Mucosa of rectum (tissue), 2 donors: Measurements from ENCODE around the gene TM4SF5.

Experiments
- H3K27ac ChIP-seq, 2 donors: one replicate each; pipeline ENCODE4 v1.7.0; 2013; ENCODE audit warnings: inconsistent platforms in 2 of 2, low read depth in 2 of 2, low read length in 2 of 2
- H3K27me3 ChIP-seq, 2 donors: one replicate each; pipeline ENCODE4 v1.7.0; 2013; ENCODE audit warnings: low read length in 2 of 2; ENCODE audit not compliant: control insufficient read depth in 2 of 2, insufficient read depth in 2 of 2
- H3K36me3 ChIP-seq, 2 donors: one replicate each; pipeline ENCODE4 v1.7.0; 2013; ENCODE audit warnings: low read length in 2 of 2; ENCODE audit not compliant: control insufficient read depth in 2 of 2, insufficient read depth in 2 of 2
- H3K4me1 ChIP-seq, 2 donors: one replicate each; pipeline ENCODE4 v1.7.0; 2013; ENCODE audit warnings: low read length in 2 of 2, mild to moderate bottlenecking in 1 of 2; ENCODE audit not compliant: control insufficient read depth in 2 of 2, insufficient read depth in 2 of 2
- H3K4me3 ChIP-seq, 2 donors: one replicate each; pipeline ENCODE4 v1.7.0; 2013; ENCODE audit warnings: low read length in 2 of 2
- H3K9ac ChIP-seq, 2 donors: one replicate each; pipeline ENCODE4 v1.7.0; 2013; ENCODE audit warnings: low read length in 2 of 2, low read depth in 1 of 2, mild to moderate bottlenecking in 1 of 2
- H3K9me3 ChIP-seq, 2 donors: one replicate each; pipeline ENCODE4 v1.7.0; 2013; ENCODE audit warnings: low read length in 2 of 2; ENCODE audit not compliant: control insufficient read depth in 2 of 2
- donor health status: healthy.
- donor health status: Normal muscosa, but diverticular disease.

TM4SF5 gene

DNA sequence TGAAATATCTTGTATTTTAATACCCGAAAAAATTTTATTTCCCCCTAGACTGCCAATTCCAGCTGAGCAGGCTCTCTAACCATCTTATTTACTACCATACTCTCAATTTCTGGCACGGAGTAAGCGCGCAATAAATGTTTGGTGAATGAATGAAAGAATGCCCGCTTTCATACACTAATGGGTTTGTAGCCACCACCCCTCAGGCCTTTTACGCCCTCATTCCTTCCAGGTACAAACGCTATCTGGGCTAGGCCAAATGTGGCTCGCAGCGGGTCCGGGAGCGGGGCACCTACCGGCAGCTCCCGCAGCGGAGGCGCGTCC lies 34.7 kb downstream of the TM4SF5 start:
- Histone ChIP-seq H3K4me3 (peak overlapping the region; percentile 76 to 85), H3K27me3 (no peaks in the 10 kb centered on the region), H3K36me3 (peaks cover 0 to 5% of the 10 kb centered on the region in 2 donors), H3K27ac (no peak overlapping the region), H3K4me1 (peaks cover 10% of the 10 kb centered on the region in 2 donors), H3K9me3 (no peaks in the 10 kb centered on the region), H3K9ac (peak overlapping the region; percentile 58 to 63)

DNA sequence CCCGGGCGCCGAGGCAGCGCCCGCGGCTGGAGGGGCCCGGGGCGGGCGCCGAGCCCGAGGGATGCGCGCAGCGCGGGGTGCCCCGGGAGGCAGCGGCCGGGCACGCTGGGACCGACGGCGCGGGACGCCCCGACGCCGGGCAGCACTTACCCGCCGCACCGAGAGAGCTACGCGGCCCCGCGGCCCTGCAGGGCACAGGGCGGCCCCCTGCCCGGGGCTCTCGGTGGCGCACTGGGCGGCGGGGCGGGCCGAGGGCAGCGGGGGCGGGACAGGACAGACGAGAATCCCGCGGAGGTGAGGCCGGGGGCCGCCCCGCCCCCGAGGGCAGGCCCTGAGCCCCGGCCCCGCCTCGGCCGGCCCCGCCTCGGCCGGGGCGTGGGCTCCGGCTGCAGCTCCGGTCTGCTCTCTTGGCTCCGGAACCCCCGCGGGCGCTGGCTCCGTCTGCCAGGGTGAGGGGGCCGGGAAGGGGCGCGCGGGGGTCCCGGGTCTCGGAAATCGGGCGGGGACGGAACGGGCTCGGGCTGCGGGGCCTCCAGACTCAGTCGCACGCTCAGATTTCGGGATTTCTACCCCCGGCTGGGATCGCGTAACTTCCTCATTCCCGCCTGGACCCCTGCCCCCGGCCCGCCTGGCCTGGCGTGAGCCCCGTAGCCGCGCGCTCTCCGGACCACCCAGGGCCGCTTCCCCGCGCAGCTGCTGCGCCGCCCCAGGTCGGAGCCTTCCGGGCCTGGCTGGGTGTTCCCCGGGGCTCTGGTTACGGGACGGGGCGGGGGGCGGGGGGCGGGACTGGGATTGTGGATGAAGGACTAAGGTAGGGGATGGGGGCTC lies 35.3 kb downstream of the TM4SF5 start, which contains the start of gene PLD2:
Gene PLD2, plus strand, starts transcription at position 376 of the 828 bp plus-strand sequence. CDS start 621 bp downstream, outside the sequence.
- peaks cover 0 to 7% of the 10 kb centered on the region in 2 donors for H3K36me3 ChIP-seq
- no peaks in the 10 kb centered on the region for H3K27me3 ChIP-seq
- H3K9ac ChIP-seq = peak within 1 kb of the TSS; percentile 58 to 73
- peaks cover 10% of the 10 kb centered on the region in 2 donors for H3K4me1 ChIP-seq
- peak within 1 kb of the TSS; percentile 76 to 85 for H3K4me3 ChIP-seq
- no peaks in the 10 kb centered on the region for H3K9me3 ChIP-seq
- H3K27ac ChIP-seq = peak within 1 kb of the TSS in 1 of 2 donors; percentile 52

DNA sequence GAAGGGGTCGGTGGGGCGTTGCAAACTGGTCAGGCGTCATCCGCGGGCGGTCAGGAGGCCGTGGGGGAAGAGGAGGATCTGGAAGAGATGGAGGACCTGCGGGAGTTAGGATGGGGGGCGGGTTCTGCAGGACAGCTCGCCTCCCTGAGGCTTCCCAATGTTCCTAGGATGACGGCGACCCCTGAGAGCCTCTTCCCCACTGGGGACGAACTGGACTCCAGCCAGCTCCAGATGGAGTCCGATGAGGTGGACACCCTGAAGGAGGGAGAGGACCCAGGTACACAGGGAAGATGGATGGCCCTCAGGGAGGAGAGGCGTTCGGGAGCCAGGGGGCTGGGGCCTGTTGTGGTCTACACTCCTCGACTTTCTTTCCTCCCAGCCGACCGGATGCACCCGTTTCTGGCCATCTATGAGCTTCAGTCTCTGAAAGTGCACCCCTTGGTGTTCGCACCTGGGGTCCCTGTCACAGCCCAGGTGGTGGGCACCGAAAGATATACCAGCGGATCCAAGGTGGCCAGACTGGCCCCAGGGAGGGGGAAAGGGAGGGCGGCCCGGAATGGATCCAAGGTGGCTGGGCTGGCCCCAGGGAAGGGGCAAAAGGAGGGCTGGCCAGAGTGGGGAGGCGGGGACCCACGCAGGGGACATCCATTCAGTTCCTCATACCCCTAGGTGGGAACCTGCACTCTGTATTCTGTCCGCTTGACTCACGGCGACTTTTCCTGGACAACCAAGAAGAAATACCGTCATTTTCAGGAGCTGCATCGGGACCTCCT lies 36.1 kb downstream of the TM4SF5 start:
- no peak overlapping the region for H3K27ac ChIP-seq
- H3K4me1 ChIP-seq = peaks cover 10% of the 10 kb centered on the region in 2 donors
- H3K27me3 ChIP-seq = no peaks in the 10 kb centered on the region
- peaks cover 0 to 7% of the 10 kb centered on the region in 2 donors for H3K36me3 ChIP-seq
- H3K9ac ChIP-seq = peak overlapping the region in 1 of 2 donors; percentile 52
- peak overlapping the region; percentile 67 to 85 for H3K4me3 ChIP-seq
- no peaks in the 10 kb centered on the region for H3K9me3 ChIP-seq

DNA sequence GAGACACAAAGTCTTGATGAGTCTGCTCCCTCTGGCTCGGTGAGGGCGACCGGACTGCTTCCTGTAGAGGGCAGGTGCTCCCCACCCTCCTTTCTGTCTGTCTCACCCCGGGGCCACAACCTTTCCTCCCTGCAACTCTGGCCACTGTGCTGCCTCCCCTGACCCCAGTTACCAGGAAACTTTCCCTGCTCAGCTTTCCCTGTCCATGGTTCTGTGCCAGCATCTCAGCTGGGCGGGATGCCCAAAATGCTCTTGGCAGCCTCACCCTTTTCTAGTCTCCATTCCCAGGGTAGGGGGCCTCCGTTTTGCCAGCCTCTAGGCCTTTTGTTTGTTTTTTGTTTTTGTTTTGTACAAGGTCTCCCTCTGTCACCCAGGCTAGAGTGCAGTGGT lies 36.7 kb downstream of the TM4SF5 start:
- Histone ChIP-seq H3K4me1 (peaks cover 10% of the 10 kb centered on the region in 2 donors), H3K36me3 (peaks cover 0 to 7% of the 10 kb centered on the region in 2 donors), H3K9ac (no peak overlapping the region), H3K27ac (no peak overlapping the region), H3K9me3 (no peaks in the 10 kb centered on the region), H3K27me3 (no peaks in the 10 kb centered on the region), H3K4me3 (no peak overlapping the region)

DNA sequence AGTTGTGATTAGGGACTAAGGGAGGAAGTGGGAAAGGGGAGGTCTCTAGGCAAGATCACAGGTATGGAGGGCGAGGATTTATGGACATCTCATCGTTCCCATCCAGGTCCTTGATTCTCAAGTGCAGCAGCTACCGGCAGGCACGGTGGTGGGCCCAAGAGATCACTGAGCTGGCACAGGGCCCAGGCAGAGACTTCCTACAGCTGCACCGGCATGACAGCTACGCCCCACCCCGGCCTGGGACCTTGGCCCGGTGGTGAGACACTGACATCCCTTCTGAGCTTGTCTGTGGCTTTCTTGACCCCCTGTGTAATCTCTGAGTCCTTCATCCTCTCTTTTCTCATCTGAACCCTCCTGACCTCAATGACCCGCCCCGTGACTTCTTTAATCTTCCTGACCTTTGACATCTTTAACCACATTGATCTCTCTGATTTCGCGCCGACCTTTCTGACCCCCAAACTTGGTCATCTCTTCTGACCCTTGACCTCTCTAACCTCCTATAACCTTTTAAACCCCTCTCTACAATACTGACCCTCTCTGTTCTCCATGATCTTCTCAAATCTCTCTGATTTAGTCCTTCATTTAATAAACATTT lies 39.1 kb downstream of the TM4SF5 start:
- Histone ChIP-seq H3K27me3 (no peaks in the 10 kb centered on the region), H3K9ac (no peak overlapping the region), H3K27ac (no peak overlapping the region), H3K9me3 (no peaks in the 10 kb centered on the region), H3K36me3 (peaks cover 6 to 16% of the 10 kb centered on the region in 2 donors), H3K4me1 (peaks cover 10% of the 10 kb centered on the region in 2 donors), H3K4me3 (no peak overlapping the region)

DNA sequence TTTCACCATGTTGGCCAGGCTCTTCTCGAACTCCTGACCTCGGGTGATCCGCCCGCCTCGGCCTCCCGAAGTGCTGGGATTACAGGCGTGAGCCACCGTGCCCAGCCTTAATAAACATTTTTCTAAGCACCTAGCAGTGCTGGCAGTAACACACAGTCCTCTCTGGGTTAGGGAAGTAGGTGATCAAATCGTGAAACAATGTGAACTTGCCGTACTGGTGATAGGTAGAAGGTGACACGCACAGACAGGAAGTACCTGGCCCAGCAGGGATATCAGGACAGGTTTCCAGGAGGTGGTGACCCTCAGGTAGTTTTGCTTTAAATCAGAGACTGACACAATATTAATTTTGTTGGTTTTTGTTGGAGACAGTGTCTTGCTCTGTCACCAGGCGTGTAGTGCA lies 39.8 kb downstream of the TM4SF5 start:
- Histone ChIP-seq H3K27me3 (no peaks in the 10 kb centered on the region), H3K4me3 (no peak overlapping the region), H3K27ac (no peak overlapping the region), H3K9me3 (no peaks in the 10 kb centered on the region), H3K36me3 (peaks cover 6 to 17% of the 10 kb centered on the region in 2 donors), H3K9ac (no peak overlapping the region), H3K4me1 (peaks cover 6 to 8% of the 10 kb centered on the region in 2 donors)

DNA sequence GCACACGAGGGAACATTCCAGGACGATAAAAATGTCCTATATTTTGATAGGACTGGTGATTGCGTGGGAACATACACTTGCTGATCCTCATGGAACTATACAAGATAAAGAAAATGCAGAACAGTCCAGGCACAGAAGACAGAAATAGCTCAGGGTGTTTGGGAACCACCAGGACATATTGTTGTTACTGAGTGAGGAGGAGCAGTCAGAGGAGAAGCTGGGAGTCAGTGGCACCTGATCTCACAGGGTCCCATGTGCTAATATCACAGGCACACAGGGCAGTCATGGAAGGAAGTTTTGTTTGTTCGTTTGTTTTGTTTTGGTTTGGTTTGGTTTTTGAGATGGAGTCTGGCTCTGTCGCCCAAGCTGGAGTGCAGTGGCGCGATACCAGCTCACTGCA lies 41.0 kb downstream of the TM4SF5 start:
- H3K4me3 ChIP-seq = no peak overlapping the region
- H3K27me3 ChIP-seq = no peaks in the 10 kb centered on the region
- H3K9ac ChIP-seq = no peak overlapping the region
- peaks cover 11 to 21% of the 10 kb centered on the region in 2 donors for H3K36me3 ChIP-seq
- peaks cover 5% of the 10 kb centered on the region in 2 donors for H3K4me1 ChIP-seq
- H3K27ac ChIP-seq = no peak overlapping the region
- H3K9me3 ChIP-seq = no peaks in the 10 kb centered on the region

DNA sequence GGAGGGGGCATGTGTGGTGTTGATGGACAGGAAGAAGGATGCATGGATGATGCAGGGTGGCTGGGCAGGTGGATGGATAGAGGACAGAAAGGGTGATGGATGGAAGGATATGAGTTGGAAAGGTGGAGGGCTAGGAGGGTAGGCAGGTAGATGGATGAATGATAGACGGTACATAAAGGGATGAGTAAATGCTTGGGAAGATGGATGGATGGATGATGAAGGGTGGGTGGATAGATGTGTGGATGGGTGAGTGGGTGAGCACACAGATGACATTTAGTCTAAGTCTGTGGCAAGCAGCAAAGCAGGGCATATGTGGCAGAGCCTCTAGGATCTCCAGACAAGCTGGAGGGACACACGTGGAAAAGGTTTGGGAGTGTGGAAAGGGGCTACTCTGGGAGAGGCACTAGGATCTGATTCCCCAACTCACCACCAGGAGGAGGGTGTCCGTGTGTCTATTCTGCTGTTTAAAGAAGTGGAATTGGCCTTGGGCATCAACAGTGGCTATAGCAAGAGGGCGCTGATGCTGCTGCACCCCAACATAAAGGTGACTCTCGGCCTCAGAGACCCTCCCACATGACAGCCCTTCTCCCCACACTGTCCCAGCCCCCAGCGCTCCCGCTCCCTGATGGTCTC lies 43.5 kb downstream of the TM4SF5 start:
- H3K27ac ChIP-seq = no peak overlapping the region
- H3K9me3 ChIP-seq = no peaks in the 10 kb centered on the region
- peaks cover 16 to 25% of the 10 kb centered on the region in 2 donors for H3K36me3 ChIP-seq
- H3K4me1 ChIP-seq = no peaks in the 10 kb centered on the region
- no peak overlapping the region for H3K4me3 ChIP-seq
- H3K9ac ChIP-seq = no peak overlapping the region
- no peaks in the 10 kb centered on the region for H3K27me3 ChIP-seq

DNA sequence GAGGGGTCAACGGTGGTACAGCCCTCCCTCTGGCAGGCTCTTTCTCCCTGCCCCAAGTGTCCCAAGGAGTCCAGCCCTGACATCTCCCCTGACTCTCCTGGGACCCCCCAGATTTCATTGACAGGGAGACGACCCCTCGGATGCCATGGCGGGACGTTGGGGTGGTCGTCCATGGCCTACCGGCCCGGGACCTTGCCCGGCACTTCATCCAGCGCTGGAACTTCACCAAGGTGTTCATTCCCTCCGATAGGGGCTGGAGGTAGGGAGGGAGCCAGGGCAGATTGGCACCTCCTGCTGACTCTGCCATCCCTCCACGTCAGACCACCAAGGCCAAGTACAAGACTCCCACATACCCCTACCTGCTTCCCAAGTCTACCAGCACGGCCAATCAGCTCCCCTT lies 45.1 kb downstream of the TM4SF5 start:
- no peak overlapping the region for H3K4me3 ChIP-seq
- no peak overlapping the region for H3K9ac ChIP-seq
- H3K27me3 ChIP-seq = no peaks in the 10 kb centered on the region
- no peaks in the 10 kb centered on the region for H3K9me3 ChIP-seq
- H3K27ac ChIP-seq = no peak overlapping the region
- no peaks in the 10 kb centered on the region for H3K4me1 ChIP-seq
- H3K36me3 ChIP-seq = peaks cover 16 to 21% of the 10 kb centered on the region in 2 donors
